Measurements from ENCODE around the gene CASZ1.

DNA sequence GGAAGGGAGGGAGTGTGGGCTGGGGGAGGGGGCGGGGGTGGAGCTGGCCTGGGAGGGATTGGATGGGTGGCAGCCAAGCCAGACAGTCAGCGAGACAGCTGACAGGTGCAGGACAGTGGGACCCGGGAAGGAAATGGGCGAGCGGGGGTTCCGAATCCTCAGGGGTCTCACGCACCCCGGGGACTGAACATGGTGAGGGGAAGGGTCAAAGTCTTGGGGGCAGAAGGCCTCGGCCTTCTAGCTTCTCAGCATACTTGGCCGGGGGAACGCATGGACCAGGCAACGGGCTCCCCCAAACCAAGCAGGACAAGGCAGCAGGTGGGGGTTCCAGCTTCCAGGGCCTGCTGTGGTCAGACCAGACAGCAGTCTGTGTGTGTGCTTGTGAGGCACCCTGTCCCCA, 23.1 kb downstream of the CASZ1 start:
- TF ChIP-seq, protein P1, sequence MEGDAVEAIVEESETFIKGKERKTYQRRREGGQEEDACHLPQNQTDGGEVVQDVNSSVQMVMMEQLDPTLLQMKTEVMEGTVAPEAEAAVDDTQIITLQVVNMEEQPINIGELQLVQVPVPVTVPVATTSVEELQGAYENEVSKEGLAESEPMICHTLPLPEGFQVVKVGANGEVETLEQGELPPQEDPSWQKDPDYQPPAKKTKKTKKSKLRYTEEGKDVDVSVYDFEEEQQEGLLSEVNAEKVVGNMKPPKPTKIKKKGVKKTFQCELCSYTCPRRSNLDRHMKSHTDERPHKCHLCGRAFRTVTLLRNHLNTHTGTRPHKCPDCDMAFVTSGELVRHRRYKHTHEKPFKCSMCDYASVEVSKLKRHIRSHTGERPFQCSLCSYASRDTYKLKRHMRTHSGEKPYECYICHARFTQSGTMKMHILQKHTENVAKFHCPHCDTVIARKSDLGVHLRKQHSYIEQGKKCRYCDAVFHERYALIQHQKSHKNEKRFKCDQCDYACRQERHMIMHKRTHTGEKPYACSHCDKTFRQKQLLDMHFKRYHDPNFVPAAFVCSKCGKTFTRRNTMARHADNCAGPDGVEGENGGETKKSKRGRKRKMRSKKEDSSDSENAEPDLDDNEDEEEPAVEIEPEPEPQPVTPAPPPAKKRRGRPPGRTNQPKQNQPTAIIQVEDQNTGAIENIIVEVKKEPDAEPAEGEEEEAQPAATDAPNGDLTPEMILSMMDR (IDR thresholded peaks at IDR 0.05): no peak
- TF ChIP-seq POLR2A (IDR thresholded peaks at IDR 0.05): no peak

All from esophagus squamous epithelium (tissue), 4 donors.